PC-3 (cell line): ENCODE measurements around the gene ZFYVE28. TPM values are rescaled to one million over a fixed set of nuclear protein-coding genes. Genes with fewer than 3 reads are reported as not detected.
"Not testable (repeated sequence)": the region's sequence is repeated elsewhere in the genome, so short reads cannot be mapped to it uniquely, and the experiment has no call there.

Experiments used
- ATAC-seq: fragments of 200-7000 bp; cut with Tn5 transposase; 2 replicates; pipeline ENCODE4 v1.9.1; 2020; ENCODE audit warnings: mild to moderate bottlenecking, moderate library complexity
- BruUV-seq: library from RNA; stranded (reverse); fragments of 400-500 nt; replicated peaks from 2 replicates; lab custom pipeline; 2021; lab: Mats Ljungman, UMichigan
- CTCF ChIA-PET: fragments of 300-600 bp; sonication (Branson Sonifier 250); formaldehyde crosslinking; loops from one replicate; lab custom pipeline; 2022; ENCODE audit warnings: antibody characterized with exemption; lab: Charles Lee
- POLR2A ChIA-PET: fragments of 300-600 bp; sonication (Branson Sonifier 250); formaldehyde crosslinking; loops from one replicate; lab custom pipeline; 2022; ENCODE audit warnings: antibody characterized with exemption; ENCODE audit not compliant: unreplicated experiment; lab: Charles Lee
- DNase-seq: peaks from one replicate; pipeline ENCODE4 v3.0.0-alpha.2; 2015
- H2AFZ ChIP-seq: fragments of 300-600 bp; sonication (generic); 2 replicates; pipeline ENCODE4 v1.6.0; 2016; ENCODE audit warnings: antibody characterized with exemption, low read length
- H3F3A ChIP-seq: fragments of 300-600 bp; sonication (generic); one replicate; pipeline ENCODE4 v1.6.0; 2017; ENCODE audit warnings: antibody characterized with exemption, low read length, control low read depth, mild to moderate bottlenecking; ENCODE audit not compliant: unreplicated experiment
- H3K27ac ChIP-seq: fragments of 300-600 bp; sonication (generic); 2 replicates; pipeline ENCODE4 v1.5.1; 2016; ENCODE audit warnings: mild to moderate bottlenecking, low read length
- H3K27me3 ChIP-seq: fragments of 300-600 bp; sonication (generic); 2 replicates; pipeline ENCODE4 v1.6.1; 2016; ENCODE audit warnings: low read length, mixed read lengths
- H3K36me3 ChIP-seq: fragments of 300-600 bp; sonication (generic); 2 replicates; pipeline ENCODE4 v1.6.1; 2016; ENCODE audit warnings: low read depth, mixed run types, low read length, mixed read lengths
- H3K4me1 ChIP-seq: fragments of 300-600 bp; sonication (generic); 2 replicates; pipeline ENCODE4 v1.5.1; 2016; ENCODE audit warnings: low read length; ENCODE audit not compliant: insufficient read depth
- H3K4me2 ChIP-seq: fragments of 300-600 bp; sonication (generic); 2 replicates; pipeline ENCODE4 v1.6.0; 2016; ENCODE audit warnings: low read length
- H3K4me3 ChIP-seq: fragments of 300-600 bp; sonication (generic); 2 replicates; pipeline ENCODE4 v1.5.1; 2016; ENCODE audit warnings: mild to moderate bottlenecking, low read length, mixed read lengths
- H3K79me2 ChIP-seq: fragments of 300-600 bp; sonication (generic); 2 replicates; pipeline ENCODE4 v1.6.1; 2017; ENCODE audit warnings: low read length, mixed read lengths
- H3K9ac ChIP-seq: fragments of 300-600 bp; sonication (generic); 2 replicates; pipeline ENCODE4 v1.6.0; 2016; ENCODE audit warnings: mild to moderate bottlenecking, low read length
- H3K9me2 ChIP-seq: fragments of 300-600 bp; sonication (generic); replicated peaks from 2 replicates; pipeline ENCODE4 v1.6.1; 2016; ENCODE audit warnings: mixed run types, low read length, mixed read lengths
- H3K9me3 ChIP-seq: fragments of 300-600 bp; sonication (generic); 2 replicates; pipeline ENCODE4 v1.6.1; 2016; ENCODE audit warnings: low read length, mixed read lengths
- H4K20me1 ChIP-seq: fragments of 300-600 bp; sonication (generic); 2 replicates; pipeline ENCODE4 v1.6.1; 2016; ENCODE audit warnings: low read length, mixed read lengths
- CTCF ChIP-seq: fragments of 300-600 bp; sonication (generic); conservative IDR thresholded peaks from 2 replicates; pipeline ENCODE4 v1.5.1; 2017; ENCODE audit warnings: antibody characterized with exemption, low read depth, mild to moderate bottlenecking, low read length
- EZH2 ChIP-seq: fragments of 300-600 bp; sonication (generic); IDR thresholded peaks from one replicate; pipeline ENCODE4 v1.6.1; 2017; ENCODE audit warnings: antibody characterized with exemption, mild to moderate bottlenecking, low read length; ENCODE audit not compliant: unreplicated experiment
- EZH2phosphoT487 ChIP-seq: fragments of 300-600 bp; sonication (generic); IDR thresholded peaks from 2 replicates; pipeline ENCODE4 v1.6.1; 2018; ENCODE audit warnings: mild to moderate bottlenecking, antibody characterized with exemption, low read length, borderline replicate concordance
- intact Hi-C: fragments of 100-400 bp; cut with micrococcal nuclease; formaldehyde crosslinking; loops from 2 replicates; pipeline ENCODE4 v1.9.0; 2023
- total RNA-seq: library from RNA; depleted of rRNA; stranded (reverse); fragments of >200 nt; gene quantifications from 2 replicates; pipeline ENCODE4 v1.2.3, GENCODE V29; 2014

Gene ZFYVE28
- total RNA-seq, 1 experiment from 2014 or later: 8.0 TPM

DNA sequence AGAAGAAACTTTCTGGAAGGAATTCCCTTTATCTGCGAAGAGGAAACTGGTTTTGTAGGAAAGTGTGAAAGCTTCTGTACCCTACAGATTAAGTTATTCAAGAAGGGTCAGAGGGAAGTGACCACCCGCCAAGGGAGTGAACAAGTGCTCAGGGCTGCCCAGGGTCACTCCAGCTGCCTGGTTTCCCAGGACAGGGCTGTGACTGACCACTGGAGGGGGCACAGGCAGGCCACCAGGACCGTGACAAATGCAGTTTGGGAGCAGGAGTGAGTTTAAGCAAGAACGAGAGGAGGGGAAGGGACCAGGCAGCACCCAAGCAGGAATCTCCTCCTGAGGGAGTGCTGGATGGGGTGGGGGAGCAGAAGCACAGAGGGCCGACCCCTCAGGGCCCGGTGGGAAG, 34.2 kb downstream of the ZFYVE28 start:
- Histone ChIP-seq H3K4me2 (no peak overlapping the region), H3K4me3 (no peak overlapping the region), H3K9me2 (no peaks in the 10 kb centered on the region), H3K36me3 (no peaks in the 10 kb centered on the region), H3K27ac (no peak overlapping the region), H2AFZ (no peak overlapping the region), H3K27me3 (no peaks in the 10 kb centered on the region), H4K20me1 (no peaks in the 10 kb centered on the region), H3F3A (no peaks in the 10 kb centered on the region), H3K9me3 (no peaks in the 10 kb centered on the region), H3K4me1 (no peaks in the 10 kb centered on the region), H3K9ac (no peak overlapping the region), H3K79me2 (no peaks in the 10 kb centered on the region)
- DNase-seq: no peak
- POLR2A ChIA-PET: no interaction called here
- intact Hi-C loops: no loop called here
- ATAC-seq: no peak
- TF ChIP-seq EZH2 (no peak), CTCF (no peak), EZH2phosphoT487 (no peak)
- BruUV-seq: no TSS peak
- CTCF ChIA-PET: no interaction called here

GRCh38 chr4:2383760-2384159, 34.7 kb downstream of the ZFYVE28 start:
- no peaks in the 10 kb centered on the region for H3K4me1 ChIP-seq
- ATAC-seq: no peak
- BruUV-seq: no TSS peak
- H3F3A ChIP-seq: no peaks in the 10 kb centered on the region
- TF ChIP-seq EZH2phosphoT487 (no peak), EZH2 (no peak), CTCF (no peak)
- no peaks in the 10 kb centered on the region for H4K20me1 ChIP-seq
- H3K9me3 ChIP-seq: no peaks in the 10 kb centered on the region
- no peak overlapping the region for H3K4me3 ChIP-seq
- no peaks in the 10 kb centered on the region for H3K36me3 ChIP-seq
- H2AFZ ChIP-seq: no peak overlapping the region
- H3K79me2 ChIP-seq: no peaks in the 10 kb centered on the region
- H3K4me2 ChIP-seq: no peak overlapping the region
- no peaks in the 10 kb centered on the region for H3K27me3 ChIP-seq
- CTCF ChIA-PET: no interaction called here
- POLR2A ChIA-PET: no interaction called here
- DNase-seq: no peak
- intact Hi-C loops: no loop called here
- no peak overlapping the region for H3K27ac ChIP-seq
- no peak overlapping the region for H3K9ac ChIP-seq
- no peaks in the 10 kb centered on the region for H3K9me2 ChIP-seq

DNA sequence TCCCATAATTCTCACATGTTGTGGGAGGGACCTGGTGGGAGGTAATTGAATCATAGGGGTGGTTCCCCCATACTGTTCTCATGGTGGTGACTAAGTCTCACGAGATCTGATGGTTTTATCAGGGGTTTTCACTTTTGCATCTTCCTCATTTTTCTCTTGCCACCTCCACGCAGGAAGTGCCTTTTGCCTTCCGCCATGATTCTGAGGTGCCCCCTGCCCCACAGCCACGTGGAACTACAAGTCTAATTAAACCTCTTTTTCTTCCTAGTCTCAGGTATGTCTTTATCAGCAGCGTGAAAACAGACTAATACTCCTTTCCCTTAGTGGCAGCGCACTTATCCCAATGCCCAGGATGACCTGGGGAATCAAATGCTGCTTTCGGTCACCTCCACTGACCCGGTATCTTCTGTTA, 35.2 kb downstream of the ZFYVE28 start:
- H3K4me3 ChIP-seq, H4K20me1 ChIP-seq, H3F3A ChIP-seq, H3K9me3 ChIP-seq, ATAC-seq, H3K27me3 ChIP-seq, BruUV-seq, H3K4me2 ChIP-seq, DNase-seq, POLR2A ChIA-PET, H3K9me2 ChIP-seq, H3K9ac ChIP-seq, H3K36me3 ChIP-seq, H3K79me2 ChIP-seq, CTCF ChIA-PET, H3K27ac ChIP-seq, H2AFZ ChIP-seq, intact Hi-C loops, H3K4me1 ChIP-seq: not testable (repeated sequence)

DNA sequence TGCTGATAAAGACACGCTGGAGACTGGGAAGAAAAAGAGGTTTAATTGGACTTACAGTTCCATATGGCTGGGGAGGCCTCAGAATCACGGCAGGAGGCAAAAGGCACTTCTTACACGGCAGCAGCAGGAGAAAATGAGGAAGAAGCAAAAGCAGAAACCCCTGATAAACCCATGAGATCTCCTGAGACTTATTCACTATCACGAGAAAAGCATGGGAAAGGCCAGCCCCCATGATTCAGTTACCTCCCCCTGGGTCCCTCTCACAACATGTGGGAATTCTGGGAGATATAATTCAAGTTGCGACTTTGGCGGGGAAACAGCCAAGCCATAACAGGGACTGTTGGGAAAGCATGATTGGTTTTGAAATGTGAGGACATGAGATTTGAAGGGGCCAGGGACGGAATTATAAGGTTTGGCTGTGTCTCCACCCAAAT, 35.7 kb downstream of the ZFYVE28 start:
- POLR2A ChIA-PET, H3K4me1 ChIP-seq, H3K9me3 ChIP-seq, intact Hi-C loops, H3K79me2 ChIP-seq, H3K9ac ChIP-seq, H3K4me3 ChIP-seq, H3K4me2 ChIP-seq, H3F3A ChIP-seq, H3K27me3 ChIP-seq, H3K27ac ChIP-seq, DNase-seq, H3K9me2 ChIP-seq, H3K36me3 ChIP-seq, CTCF ChIA-PET, ATAC-seq, H4K20me1 ChIP-seq, H2AFZ ChIP-seq, BruUV-seq: not testable (repeated sequence)

DNA sequence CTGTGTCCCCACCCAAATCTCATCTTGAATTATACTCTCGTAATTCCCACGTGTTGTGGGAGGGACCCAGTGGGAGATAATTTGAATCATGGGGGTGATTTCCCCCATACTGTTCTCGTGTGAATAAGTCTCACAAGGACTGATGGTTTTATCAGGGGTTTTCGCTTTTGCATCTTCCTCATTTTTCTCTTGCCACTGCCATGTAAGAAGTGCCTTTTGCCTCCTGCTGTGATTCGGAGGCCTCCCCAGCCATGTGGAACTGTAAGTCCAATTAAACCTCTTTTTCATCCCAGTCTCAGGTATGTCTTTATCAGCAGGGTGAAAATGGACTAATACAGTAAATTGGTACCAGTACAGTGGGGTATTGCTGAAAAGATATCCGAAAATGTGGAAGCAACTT, 37.9 kb downstream of the ZFYVE28 start:
- H3K4me2 ChIP-seq, DNase-seq, CTCF ChIA-PET, POLR2A ChIA-PET, H3K27me3 ChIP-seq, H2AFZ ChIP-seq, BruUV-seq, H3K4me3 ChIP-seq, H3K9ac ChIP-seq, H3F3A ChIP-seq, intact Hi-C loops, H3K9me3 ChIP-seq, H3K79me2 ChIP-seq, H3K4me1 ChIP-seq, H3K9me2 ChIP-seq, H3K36me3 ChIP-seq, H3K27ac ChIP-seq, H4K20me1 ChIP-seq, ATAC-seq: not testable (repeated sequence)
